T47D (cell line): ENCODE data around the gene RAPGEF2.
"Not testable (repeated sequence)": the region's sequence is repeated elsewhere in the genome, so short reads cannot be mapped to it uniquely, and the experiment has no call there.

Source experiments
- DNase-seq, 2 experiments: peaks; one replicate each; pipeline versions ENCODE4 v3.0.0 to v3.0.0-alpha.2; 2011 to 2012; ENCODE audit warnings: low read depth in 1 of 2, low spot score in 1 of 2
- JUND ChIP-seq: IDR thresholded peaks from 2 replicates; pipeline ENCODE4 v1.6.1; 2012; ENCODE audit warnings: low read depth
- in situ Hi-C: cut with HindIII; loops from 2 replicates; pipeline ENCODE4 v1.10.0; 2016; ENCODE audit warnings: low sequenced_read_pairs, low pct_unique_long_range_greater_than_20kb

Gene RAPGEF2

DNA sequence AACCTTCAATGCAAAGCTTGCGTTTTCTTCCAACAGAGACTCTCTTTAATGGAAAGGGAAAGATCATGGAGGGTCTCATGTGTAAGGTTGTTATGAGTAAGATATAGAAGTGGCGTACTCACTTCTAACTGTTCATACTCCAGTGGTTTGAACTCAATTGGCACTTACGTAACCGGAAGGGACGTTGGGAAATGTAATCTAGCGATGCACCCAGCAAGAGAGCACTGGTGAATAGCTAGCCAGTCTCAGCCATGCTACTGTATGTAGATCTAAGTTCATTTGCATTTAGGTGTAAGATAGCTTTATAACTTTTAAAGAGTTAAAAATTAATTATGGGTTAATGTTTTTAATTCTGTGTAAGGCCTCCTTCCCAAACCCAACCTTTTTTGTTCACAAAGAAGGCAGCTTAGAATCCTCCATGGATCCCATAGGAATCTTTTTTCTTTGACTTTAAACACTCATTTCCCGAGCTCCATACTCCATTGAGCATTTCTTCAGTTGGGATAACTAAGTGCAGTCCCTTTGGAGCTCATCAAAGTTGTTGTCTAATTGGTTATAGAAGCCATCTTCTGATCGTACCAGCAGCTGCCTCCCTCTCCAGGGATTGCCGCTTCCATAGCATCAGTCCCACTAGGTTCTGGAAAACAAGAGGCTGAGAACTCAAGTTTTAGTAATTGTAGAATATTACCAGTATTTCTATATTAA, 191.1 kb downstream of the RAPGEF2 start:
- in situ Hi-C loops = no loop called here
- DNase-seq = no peak
- no peak for TF ChIP-seq JUND

DNA sequence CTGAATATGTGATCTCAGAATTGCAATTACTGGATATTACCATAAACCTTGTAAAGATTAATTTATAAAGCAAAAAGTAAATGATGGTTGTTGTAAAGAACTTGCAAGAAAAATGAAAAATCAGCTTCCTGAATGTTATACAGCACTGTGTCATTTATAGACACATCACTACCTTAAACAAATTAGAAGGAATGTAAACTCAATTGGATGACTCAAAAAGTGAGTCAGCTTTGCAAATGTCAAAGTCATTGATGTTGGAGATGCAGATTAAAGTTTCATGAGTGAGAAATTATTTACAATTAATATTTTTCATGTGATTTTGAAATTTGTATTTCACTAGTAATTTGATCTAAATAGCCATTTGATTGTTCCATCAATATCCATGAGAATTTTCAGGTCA, 193.2 kb downstream of the RAPGEF2 start:
- TF ChIP-seq JUND = no peak
- DNase-seq = no peak
- in situ Hi-C loops = no loop called here

DNA sequence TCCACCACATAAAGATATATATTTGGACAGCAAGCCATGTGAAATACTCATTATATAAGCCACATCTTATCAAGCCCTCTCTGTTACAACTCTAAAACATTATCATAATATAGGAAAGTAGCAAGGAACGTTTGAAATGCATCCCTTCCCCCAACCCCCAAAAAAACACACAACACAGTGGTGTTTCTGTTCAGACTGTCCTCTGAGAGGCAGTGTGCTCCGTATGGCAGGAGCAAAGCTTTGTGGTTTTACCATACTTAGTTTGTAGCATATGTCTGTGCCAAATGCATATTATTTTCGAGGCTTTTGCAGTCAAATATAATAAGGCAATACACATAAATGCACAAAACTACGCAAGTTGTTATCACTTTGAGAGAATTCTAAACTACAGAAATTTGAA, 194.2 kb downstream of the RAPGEF2 start:
- DNase-seq = no peak
- TF ChIP-seq JUND = no peak

DNA sequence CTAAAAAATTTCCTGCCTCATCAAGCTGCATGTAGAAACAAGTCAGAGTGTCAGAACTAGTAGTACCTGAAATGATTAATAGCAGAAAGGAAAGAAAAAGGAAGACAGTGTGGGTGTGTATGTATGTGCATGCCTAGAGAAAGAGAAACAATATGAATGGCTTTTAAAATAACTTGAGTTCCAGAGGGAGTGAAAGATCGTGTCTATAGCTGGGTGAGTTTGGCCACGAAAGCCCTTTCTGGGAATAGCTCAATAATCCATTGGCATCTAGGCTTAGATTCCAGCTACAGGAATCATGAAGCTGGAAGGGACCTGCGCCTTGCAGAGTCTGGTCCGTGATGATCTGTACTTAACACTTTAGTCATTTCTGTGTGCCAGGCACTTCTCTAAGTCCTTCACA, 195.6 kb downstream of the RAPGEF2 start:
- in situ Hi-C loops = no loop called here
- no peak for TF ChIP-seq JUND
- peak in 1 of 2 experiments; percentile 14 for DNase-seq

More for the DNA sequence above, 194.2 kb downstream of the RAPGEF2 start:
- in situ Hi-C loops = no loop called here

DNA sequence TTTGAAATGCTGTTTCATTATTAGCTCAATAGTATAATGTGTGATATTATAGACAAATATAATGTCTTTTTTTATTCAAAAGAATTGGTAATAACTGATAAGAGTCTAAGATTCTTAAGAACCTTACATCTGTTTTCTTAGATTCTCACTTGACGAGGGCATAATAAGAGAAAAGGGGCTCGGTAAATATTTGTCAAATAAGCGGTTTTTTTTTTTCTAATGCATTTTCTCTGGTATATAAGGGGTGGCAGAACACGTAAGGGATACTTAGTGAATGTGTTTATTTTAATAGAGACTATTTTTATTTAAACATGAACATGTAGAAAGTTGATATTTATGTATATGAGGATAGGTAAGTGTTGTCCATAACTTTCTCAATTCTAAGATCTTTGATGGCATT, 200.6 kb downstream of the RAPGEF2 start:
- in situ Hi-C loops = no loop called here
- no peak for DNase-seq
- TF ChIP-seq JUND = no peak

DNA sequence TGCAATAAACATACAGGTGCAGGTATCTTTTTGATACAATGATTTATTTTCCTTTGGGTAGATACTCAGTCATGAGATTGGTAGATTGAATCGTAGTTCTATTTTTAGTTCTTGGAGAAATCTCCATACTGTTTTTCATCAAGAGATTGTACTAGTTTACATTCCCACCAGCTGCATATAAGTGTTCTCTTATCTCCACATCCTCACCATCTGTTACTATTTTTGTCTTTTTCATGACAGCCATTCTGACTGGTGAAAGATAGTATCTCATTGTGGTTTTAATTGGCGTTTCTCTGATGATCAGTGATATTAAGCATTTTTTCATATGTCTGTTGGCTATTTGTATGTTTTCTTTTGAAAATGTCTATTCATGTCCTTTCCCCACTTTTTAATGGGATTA, 202.2 kb downstream of the RAPGEF2 start:
- DNase-seq = no peak
- in situ Hi-C loops = no loop called here
- no peak for TF ChIP-seq JUND

DNA sequence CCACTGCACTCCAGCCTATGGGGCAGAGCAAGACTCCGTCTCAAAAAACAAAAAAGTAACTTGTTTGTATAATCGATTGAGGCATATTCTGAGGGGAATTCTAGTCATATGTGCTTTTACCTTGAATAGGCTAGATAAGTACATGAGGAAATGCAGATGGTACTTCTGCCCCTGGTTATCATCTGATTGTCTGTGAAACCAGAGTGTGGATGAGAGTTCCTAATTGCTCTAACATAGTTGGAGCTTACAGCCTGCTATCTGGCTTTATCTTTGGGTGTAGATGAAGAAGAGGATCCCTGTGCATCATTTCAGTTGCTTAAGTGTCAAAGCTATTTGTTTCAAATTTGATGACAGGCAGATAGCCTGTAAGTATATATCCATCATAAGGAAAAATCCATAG, 205.1 kb downstream of the RAPGEF2 start:
- TF ChIP-seq JUND = no peak
- in situ Hi-C loops = no loop called here

DNA sequence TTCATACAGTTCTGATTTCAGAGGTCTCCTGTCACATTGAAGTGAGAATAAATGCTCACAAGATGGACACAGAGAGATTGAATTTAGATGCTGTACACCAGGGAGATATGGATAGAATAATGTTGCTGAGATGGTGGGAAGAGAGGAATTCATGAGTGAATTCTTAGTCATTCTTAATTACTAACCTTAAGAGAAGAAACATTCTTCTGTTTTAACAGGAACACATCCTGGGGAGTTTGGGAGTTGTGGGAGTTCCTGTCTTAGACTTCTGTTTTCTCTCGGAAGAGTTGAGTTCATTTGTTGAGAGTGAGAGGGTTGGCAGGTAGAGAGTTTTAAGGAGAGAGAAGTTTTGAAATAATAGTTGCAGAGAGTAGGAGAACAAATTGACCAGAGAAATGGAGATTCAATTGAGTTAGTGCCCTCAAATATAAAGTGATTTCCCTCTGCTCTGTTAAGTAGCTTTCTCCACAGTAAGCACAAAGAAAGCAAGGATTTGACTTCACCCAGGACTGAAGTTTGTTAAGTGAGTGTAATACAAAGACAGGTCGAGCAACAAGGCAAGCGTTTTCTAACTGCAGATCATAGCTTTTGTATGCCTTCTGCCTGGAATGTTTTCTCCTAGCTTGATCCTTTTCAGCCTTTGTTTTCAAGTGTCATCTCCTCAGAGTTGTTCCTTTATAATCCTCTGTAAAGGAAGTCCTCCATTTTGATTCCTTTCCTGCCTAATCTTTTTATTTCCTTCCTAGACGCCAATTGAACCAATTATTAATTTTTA, 205.9 kb downstream of the RAPGEF2 start:
- in situ Hi-C loops = no loop called here
- no peak for TF ChIP-seq JUND
- DNase-seq = no peak

More for the DNA sequence above, 205.1 kb downstream of the RAPGEF2 start:
- DNase-seq = no peak

DNA sequence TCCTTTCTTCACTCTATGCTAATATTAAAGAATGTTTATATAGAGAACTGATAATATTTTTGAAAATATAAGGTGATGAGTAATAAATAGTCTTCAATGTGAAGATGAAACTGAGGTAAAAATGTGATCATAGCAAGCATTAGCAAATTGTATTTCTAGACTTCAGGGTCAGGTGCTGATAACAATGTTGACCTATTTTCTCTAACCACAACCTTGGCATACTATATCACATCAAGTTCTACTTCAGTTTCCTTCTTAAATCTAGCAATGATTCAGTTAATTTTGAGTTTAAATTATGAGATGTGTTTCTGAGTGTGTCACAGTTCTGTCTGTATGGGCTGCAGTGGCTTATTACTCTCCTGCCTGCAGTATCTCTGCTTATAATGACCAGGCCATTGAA, 209.4 kb downstream of the RAPGEF2 start:
- TF ChIP-seq JUND = no peak
- no peak for DNase-seq
- in situ Hi-C loops = no loop called here

DNA sequence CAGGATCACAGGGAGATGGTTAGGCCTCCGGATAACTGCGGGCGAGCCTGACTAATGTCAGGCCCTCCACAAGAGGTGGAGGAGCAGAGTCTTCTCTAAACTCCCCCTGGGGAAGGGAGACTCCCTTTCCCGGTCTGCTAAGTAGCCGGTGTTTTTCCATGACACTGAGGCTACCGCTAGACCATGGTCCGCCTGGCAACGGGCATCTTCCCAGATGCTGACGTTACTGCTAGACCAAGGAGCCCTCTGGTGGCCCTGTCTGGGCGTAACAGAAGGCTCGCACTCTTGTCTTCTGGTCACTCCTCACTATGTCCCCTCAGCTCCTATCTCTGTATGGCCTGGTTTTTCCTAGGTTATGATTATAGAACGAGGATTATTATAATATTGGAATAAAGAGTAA, 213.0 kb downstream of the RAPGEF2 start:
- DNase-seq = peak in 1 of 2 experiments; percentile 46
- in situ Hi-C loops = not testable (repeated sequence)

DNA sequence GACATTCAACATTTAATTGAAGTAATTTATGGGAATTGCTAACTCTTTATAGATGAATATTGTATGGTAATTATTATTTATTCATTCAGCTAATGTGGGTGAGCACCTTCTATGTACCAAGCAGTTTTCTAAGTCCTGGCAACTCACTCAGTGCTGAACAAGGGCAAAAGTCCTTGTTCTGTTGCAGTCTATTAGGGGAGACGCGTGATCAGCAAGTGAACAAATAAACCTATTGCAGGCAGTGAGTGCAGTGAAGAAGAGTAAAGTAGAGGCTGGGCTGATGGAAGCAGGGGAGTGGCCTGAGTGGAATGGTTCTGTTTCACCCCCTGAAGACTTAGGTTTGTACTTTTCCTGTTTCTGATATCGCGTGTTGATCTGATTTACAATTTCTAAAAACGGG, 214.3 kb downstream of the RAPGEF2 start:
- DNase-seq = no peak
- in situ Hi-C loops = no loop called here
- TF ChIP-seq JUND = no peak

DNA sequence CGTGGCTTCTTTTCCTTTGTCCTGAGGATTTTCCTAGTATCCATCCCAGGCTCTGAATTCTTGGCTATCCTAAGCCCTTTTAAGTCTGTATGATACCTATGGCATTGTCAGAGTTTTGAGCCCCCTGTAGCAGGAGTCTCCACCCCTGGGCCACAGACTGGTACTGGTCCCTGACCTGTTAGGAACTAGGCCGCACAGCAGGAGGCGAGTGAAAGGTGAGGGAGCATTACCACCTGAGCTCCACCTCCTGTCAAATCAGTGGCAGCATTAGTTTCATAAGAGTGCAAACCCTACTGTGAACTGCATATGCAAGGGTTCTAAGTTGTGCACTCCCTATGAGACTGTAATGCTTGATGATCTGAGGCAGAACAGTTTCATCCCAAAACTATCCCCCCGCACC, 216.1 kb downstream of the RAPGEF2 start:
- in situ Hi-C loops = no loop called here
- TF ChIP-seq JUND = no peak
- DNase-seq = no peak

DNA sequence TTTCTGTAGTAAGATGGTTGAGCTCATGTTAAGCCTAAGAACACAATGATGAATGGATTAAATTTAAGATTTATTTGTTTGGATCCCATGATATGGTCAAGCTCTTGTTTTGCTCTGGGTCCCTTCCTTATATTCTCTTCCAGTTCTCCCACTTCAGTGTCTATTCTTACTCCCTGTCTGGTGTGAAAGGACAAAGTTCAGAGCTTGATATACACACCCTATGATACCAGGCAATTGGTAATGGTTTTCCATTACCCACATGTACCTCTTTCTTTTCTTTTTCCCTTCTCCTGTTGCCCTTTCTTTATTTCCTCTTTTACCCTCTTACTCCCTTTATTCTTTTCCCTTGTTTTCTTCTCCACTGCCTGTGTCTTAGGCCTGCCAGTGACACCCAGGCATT, 223.6 kb downstream of the RAPGEF2 start:
- TF ChIP-seq JUND = no peak
- DNase-seq = no peak
- in situ Hi-C loops = no loop called here
